ENCODE results near the gene SMIM33.

DNA sequence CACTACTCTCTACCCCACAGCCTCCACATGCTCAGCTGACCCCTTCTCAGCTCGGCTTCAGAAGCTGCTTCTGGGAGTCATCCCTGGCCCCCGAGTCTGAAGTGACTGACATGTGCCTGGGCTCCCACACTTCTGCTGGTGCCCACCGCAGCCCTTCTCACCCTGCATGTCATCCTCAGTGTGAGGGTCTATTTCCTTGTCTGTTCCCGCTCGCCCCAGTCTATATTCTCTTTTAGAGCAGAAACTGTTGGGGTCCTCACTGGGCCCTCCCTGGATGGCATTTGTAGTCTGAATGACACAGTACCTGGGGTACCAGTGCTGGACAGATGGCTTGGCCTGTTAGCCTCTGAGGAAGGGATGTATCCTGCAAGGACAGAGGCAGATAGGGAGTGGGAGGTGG lies 13.6 kb upstream of the SMIM33 start:
- TF ChIP-seq ZNF138 (CRISPR knock-in tag; conservative IDR thresholded peaks at IDR 0.05) (no peak), NR2C2 (CRISPR knock-in tag; IDR thresholded peaks at IDR 0.05) (no peak), CREB1 (CRISPR knock-in tag; IDR thresholded peaks at IDR 0.05) (no peak), RELA (CRISPR knock-in tag; IDR thresholded peaks at IDR 0.05; ENCODE audit: borderline replicate concordance) (no peak), ZNF396 (CRISPR knock-in tag; IDR thresholded peaks at IDR 0.05; ENCODE audit: borderline replicate concordance) (no peak)
- TF ChIP-seq, protein P1, sequence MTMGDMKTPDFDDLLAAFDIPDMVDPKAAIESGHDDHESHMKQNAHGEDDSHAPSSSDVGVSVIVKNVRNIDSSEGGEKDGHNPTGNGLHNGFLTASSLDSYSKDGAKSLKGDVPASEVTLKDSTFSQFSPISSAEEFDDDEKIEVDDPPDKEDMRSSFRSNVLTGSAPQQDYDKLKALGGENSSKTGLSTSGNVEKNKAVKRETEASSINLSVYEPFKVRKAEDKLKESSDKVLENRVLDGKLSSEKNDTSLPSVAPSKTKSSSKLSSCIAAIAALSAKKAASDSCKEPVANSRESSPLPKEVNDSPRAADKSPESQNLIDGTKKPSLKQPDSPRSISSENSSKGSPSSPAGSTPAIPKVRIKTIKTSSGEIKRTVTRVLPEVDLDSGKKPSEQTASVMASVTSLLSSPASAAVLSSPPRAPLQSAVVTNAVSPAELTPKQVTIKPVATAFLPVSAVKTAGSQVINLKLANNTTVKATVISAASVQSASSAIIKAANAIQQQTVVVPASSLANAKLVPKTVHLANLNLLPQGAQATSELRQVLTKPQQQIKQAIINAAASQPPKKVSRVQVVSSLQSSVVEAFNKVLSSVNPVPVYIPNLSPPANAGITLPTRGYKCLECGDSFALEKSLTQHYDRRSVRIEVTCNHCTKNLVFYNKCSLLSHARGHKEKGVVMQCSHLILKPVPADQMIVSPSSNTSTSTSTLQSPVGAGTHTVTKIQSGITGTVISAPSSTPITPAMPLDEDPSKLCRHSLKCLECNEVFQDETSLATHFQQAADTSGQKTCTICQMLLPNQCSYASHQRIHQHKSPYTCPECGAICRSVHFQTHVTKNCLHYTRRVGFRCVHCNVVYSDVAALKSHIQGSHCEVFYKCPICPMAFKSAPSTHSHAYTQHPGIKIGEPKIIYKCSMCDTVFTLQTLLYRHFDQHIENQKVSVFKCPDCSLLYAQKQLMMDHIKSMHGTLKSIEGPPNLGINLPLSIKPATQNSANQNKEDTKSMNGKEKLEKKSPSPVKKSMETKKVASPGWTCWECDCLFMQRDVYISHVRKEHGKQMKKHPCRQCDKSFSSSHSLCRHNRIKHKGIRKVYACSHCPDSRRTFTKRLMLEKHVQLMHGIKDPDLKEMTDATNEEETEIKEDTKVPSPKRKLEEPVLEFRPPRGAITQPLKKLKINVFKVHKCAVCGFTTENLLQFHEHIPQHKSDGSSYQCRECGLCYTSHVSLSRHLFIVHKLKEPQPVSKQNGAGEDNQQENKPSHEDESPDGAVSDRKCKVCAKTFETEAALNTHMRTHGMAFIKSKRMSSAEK (CRISPR knock-in tag; IDR thresholded peaks at IDR 0.05; ENCODE audit: borderline replicate concordance), result no peak
- TF ChIP-seq, protein P2, sequence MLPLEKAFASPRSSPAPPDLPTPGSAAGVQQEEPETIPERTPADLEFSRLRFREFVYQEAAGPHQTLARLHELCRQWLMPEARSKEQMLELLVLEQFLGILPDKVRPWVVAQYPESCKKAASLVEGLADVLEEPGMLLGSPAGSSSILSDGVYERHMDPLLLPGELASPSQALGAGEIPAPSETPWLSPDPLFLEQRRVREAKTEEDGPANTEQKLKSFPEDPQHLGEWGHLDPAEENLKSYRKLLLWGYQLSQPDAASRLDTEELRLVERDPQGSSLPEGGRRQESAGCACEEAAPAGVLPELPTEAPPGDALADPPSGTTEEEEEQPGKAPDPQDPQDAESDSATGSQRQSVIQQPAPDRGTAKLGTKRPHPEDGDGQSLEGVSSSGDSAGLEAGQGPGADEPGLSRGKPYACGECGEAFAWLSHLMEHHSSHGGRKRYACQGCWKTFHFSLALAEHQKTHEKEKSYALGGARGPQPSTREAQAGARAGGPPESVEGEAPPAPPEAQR (CRISPR knock-in tag; IDR thresholded peaks at IDR 0.05), result no peak
- TF ChIP-seq, protein P3, sequence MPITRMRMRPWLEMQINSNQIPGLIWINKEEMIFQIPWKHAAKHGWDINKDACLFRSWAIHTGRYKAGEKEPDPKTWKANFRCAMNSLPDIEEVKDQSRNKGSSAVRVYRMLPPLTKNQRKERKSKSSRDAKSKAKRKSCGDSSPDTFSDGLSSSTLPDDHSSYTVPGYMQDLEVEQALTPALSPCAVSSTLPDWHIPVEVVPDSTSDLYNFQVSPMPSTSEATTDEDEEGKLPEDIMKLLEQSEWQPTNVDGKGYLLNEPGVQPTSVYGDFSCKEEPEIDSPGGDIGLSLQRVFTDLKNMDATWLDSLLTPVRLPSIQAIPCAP (CRISPR knock-in tag; IDR thresholded peaks at IDR 0.05), result no peak
- TF ChIP-seq, protein P4, sequence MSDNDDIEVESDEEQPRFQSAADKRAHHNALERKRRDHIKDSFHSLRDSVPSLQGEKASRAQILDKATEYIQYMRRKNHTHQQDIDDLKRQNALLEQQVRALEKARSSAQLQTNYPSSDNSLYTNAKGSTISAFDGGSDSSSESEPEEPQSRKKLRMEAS (CRISPR knock-in tag; IDR thresholded peaks at IDR 0.05), result no peak
